Endothelial cell of umbilical vein (primary cell): Measurements from ENCODE around the gene TMTC4. TPM values are rescaled to one million over a fixed set of nuclear protein-coding genes. Genes with fewer than 3 reads are reported as not detected.

Experiments
- BruUV-seq: library from RNA; stranded (reverse); fragments of 400-500 nt; replicated peaks from 2 replicates; lab custom pipeline; 2021; lab: Mats Ljungman, UMichigan
- CTCF ChIA-PET: fragments of 300-600, 350-600 bp; sonication (Branson Sonifier 250); formaldehyde crosslinking; loops from one replicate; lab custom pipeline; 2021; ENCODE audit warnings: antibody characterized with exemption, inconsistent platforms; lab: Charles Lee
- POLR2A ChIA-PET: fragments of 300-600, 350-600 bp; sonication (Branson Sonifier 250); formaldehyde crosslinking; loops from one replicate; lab custom pipeline; 2021; ENCODE audit warnings: antibody characterized with exemption, inconsistent platforms; lab: Charles Lee
- DNase-seq: peaks from one replicate; pipeline ENCODE4 v3.0.0-alpha.2; 2011; ENCODE audit warnings: low read depth, low spot score
- FAIRE-seq: peaks from 2 replicates; lab custom pipeline; 2011; peaks lifted over from hg19 to GRCh38; lab: Jason Lieb, UNC
- H2AFZ ChIP-seq: 2 replicates; pipeline ENCODE4 v1.6.0; 2012; ENCODE audit warnings: low read depth, low read length, control low read depth, inconsistent platforms
- H3K27ac ChIP-seq: 2 replicates; pipeline ENCODE4 v1.5.1; 2011; ENCODE audit warnings: low read depth, mild to moderate bottlenecking, control low read depth, low read length, moderate library complexity; ENCODE audit not compliant: insufficient read depth
- H3K27me3 ChIP-seq, 2 experiments: 2 replicates each; pipeline versions ENCODE4 v1.6.0 to v1.6.1; 2011; ENCODE audit warnings: low read length in 2 of 2, mixed read lengths in 1 of 2; ENCODE audit not compliant: control insufficient read depth in 2 of 2, insufficient read depth in 2 of 2
- H3K36me3 ChIP-seq, 2 experiments: 2 replicates in 1 of 2; 3 replicates in 1 of 2; pipeline ENCODE4 v1.5.1; 2011; ENCODE audit warnings: low read length in 2 of 2, mild to moderate bottlenecking in 1 of 2, moderate library complexity in 1 of 2; ENCODE audit not compliant: control insufficient read depth in 2 of 2, insufficient read depth in 2 of 2; ENCODE audit errors: extremely low read depth in 1 of 2
- H3K4me1 ChIP-seq: 3 replicates; pipeline ENCODE4 v1.5.1; 2011; ENCODE audit warnings: mild to moderate bottlenecking, low read length; ENCODE audit not compliant: control insufficient read depth, insufficient read depth; ENCODE audit errors: extremely low read depth
- H3K4me2 ChIP-seq: 2 replicates; pipeline ENCODE4 v1.6.1; 2011; ENCODE audit warnings: low read length, control low read depth, mixed read lengths; ENCODE audit not compliant: insufficient read depth
- H3K4me3 ChIP-seq, 3 experiments: fragments of 200-600 bp in 1 of 3; sonication (generic), shearing (Covaris generic) in 1 of 3; replicated peaks in 1 of 3; 2 replicates each; pipeline ENCODE4 v1.5.1; 2011 to 2016; ENCODE audit warnings: control low read depth in 3 of 3, low read length in 3 of 3, mild to moderate bottlenecking in 2 of 3, inconsistent platforms in 1 of 3, low read depth in 1 of 3, moderate library complexity in 1 of 3; ENCODE audit not compliant: insufficient read depth in 1 of 3
- H3K79me2 ChIP-seq: 2 replicates; pipeline ENCODE4 v1.6.0; 2012; ENCODE audit warnings: low read length, inconsistent platforms; ENCODE audit not compliant: control insufficient read depth, insufficient read depth
- H3K9ac ChIP-seq: replicated peaks from 2 replicates; pipeline ENCODE3; 2011; ENCODE audit warnings: low read length, control low read depth; ENCODE audit not compliant: insufficient read depth; ENCODE audit errors: extremely low read depth
- H3K9me1 ChIP-seq: replicated peaks from 3 replicates; pipeline ENCODE4 v1.6.0; 2011; ENCODE audit warnings: mild to moderate bottlenecking, low read length; ENCODE audit not compliant: control insufficient read depth, insufficient read depth; ENCODE audit errors: extremely low read depth
- H3K9me3 ChIP-seq: replicated peaks from 2 replicates; pipeline ENCODE4 v1.5.1; 2012; ENCODE audit warnings: low read length, inconsistent platforms; ENCODE audit not compliant: control insufficient read depth, insufficient read depth
- H4K20me1 ChIP-seq: replicated peaks from 2 replicates; pipeline ENCODE3; 2011; ENCODE audit warnings: mild to moderate bottlenecking, low read length; ENCODE audit not compliant: control insufficient read depth, insufficient read depth; ENCODE audit errors: extremely low read depth
- EZH2 ChIP-seq: IDR thresholded peaks from 2 replicates; pipeline ENCODE4 v1.6.1; 2012; ENCODE audit warnings: borderline replicate concordance, low read depth, mild to moderate bottlenecking, moderate library complexity, low read length, inconsistent platforms; ENCODE audit not compliant: severe bottlenecking
- FOS ChIP-seq: IDR thresholded peaks from 2 replicates; pipeline ENCODE4 v1.6.1; 2011; ENCODE audit warnings: mild to moderate bottlenecking, low read length, moderate library complexity, borderline replicate concordance; ENCODE audit not compliant: insufficient read depth
- GATA2 ChIP-seq: IDR thresholded peaks from 2 replicates; pipeline ENCODE4 v1.7.0; 2011; ENCODE audit warnings: low read depth, mild to moderate bottlenecking, moderate library complexity, mixed read lengths, low read length; ENCODE audit not compliant: insufficient read length, insufficient read depth
- JUN ChIP-seq: IDR thresholded peaks from 2 replicates; pipeline ENCODE4 v1.6.1; 2011; ENCODE audit warnings: borderline replicate concordance, low read depth; ENCODE audit not compliant: insufficient read length, insufficient read depth
- MYC ChIP-seq: IDR thresholded peaks from one replicate; pipeline ENCODE4 v1.6.1; 2011; ENCODE audit warnings: mild to moderate bottlenecking, low read depth, low read length
- POLR2A ChIP-seq: IDR thresholded peaks from 2 replicates; pipeline ENCODE4 v1.6.1; 2012; ENCODE audit warnings: low read depth, mild to moderate bottlenecking, control low read depth, low read length
- POLR2AphosphoS5 ChIP-seq: IDR thresholded peaks from 2 replicates; pipeline ENCODE4 v1.6.1; 2012; ENCODE audit warnings: low read depth, mild to moderate bottlenecking, control low read depth, low read length, moderate library complexity; ENCODE audit not compliant: insufficient read depth
- dilution Hi-C: fragments of 300-500 bp; cut with MboI; formaldehyde crosslinking; loops from one replicate; pipeline ENCODE4 v1.15.0; 2019; ENCODE audit warnings: low sequenced_read_pairs; ENCODE audit not compliant: extremely low pct_ligation_motif_present
- intact Hi-C: fragments of 100-400 bp; cut with micrococcal nuclease; formaldehyde crosslinking; loops from one replicate; pipeline ENCODE4 v1.10.0; 2022
- polyA plus RNA-seq, 4 experiments: library from polyadenylated mRNA; depleted of rRNA in 3 of 4; stranded (reverse) in 3 of 4; unstranded in 1 of 4; fragments of >200 nt; gene quantifications; 2 replicates each; pipeline versions ENCODE4 v1.2.1 to v1.2.3, GENCODE V29; 2011 to 2012; ENCODE audit warnings: missing spikeins in 1 of 4
- total RNA-seq: library from RNA; stranded (reverse); gene quantifications from 2 replicates; pipeline ENCODE4 v1.2.3, GENCODE V29; 2021
- TF ChIP-seq, protein P1 (sequence below), 2 donors: IDR thresholded peaks; 1 replicate in 1 of 2; 2 replicates in 1 of 2; pipeline ENCODE4 v1.5.1; 2011; ENCODE audit warnings: low read length in 2 of 2, mild to moderate bottlenecking in 2 of 2, moderate library complexity in 2 of 2, control low read depth in 1 of 2, inconsistent platforms in 1 of 2, low read depth in 1 of 2; ENCODE audit not compliant: insufficient read depth in 1 of 2; ENCODE audit errors: extremely low read depth in 1 of 2
- TF ChIP-seq, protein P2 (sequence below): IDR thresholded peaks from 2 replicates; pipeline ENCODE4 v1.6.1; 2011; ENCODE audit not compliant: insufficient read depth, insufficient read length

The TMTC4 gene
- total and polyA plus RNA-seq, 2 donors (not counting 3 experiments of a cell fraction or from before 2014, with no cell fraction given): 24.6 to 31.9 TPM

DNA sequence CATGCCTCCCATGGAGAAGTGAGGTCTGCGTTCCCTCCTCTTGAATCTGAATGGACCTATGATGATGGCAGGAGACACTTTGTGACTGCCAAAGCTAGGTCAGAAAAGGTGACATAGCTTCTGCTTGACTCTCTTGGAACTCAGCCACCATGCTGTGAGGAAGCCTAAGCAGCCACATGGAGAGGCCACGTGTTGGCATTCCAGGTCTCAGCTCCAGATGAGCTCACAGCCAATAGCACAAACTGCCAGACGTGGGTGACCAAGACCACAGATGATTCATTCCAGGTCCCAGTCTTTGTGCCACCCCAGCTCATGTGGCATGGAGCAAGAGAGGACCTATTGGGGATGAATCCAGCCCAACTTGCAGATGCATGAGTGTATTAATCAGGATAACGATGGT lies 77.3 kb downstream of the TMTC4 start:
- DNase-seq: no peak
- Histone ChIP-seq H3K4me1 (peaks cover 7% of the 10 kb centered on the region), H2AFZ (no peak overlapping the region), H3K4me3 (no peak overlapping the region), H3K9ac (no peak overlapping the region), H3K27ac (no peak overlapping the region), H3K9me3 (no peaks in the 10 kb centered on the region), H3K79me2 (no peaks in the 10 kb centered on the region), H3K27me3 (no peaks in the 10 kb centered on the region), H3K4me2 (no peak overlapping the region), H3K9me1 (no peaks in the 10 kb centered on the region), H4K20me1 (no peaks in the 10 kb centered on the region), H3K36me3 (no peaks in the 10 kb centered on the region)
- TF ChIP-seq, protein P1, sequence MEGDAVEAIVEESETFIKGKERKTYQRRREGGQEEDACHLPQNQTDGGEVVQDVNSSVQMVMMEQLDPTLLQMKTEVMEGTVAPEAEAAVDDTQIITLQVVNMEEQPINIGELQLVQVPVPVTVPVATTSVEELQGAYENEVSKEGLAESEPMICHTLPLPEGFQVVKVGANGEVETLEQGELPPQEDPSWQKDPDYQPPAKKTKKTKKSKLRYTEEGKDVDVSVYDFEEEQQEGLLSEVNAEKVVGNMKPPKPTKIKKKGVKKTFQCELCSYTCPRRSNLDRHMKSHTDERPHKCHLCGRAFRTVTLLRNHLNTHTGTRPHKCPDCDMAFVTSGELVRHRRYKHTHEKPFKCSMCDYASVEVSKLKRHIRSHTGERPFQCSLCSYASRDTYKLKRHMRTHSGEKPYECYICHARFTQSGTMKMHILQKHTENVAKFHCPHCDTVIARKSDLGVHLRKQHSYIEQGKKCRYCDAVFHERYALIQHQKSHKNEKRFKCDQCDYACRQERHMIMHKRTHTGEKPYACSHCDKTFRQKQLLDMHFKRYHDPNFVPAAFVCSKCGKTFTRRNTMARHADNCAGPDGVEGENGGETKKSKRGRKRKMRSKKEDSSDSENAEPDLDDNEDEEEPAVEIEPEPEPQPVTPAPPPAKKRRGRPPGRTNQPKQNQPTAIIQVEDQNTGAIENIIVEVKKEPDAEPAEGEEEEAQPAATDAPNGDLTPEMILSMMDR (IDR thresholded peaks at IDR 0.05; ENCODE audit: extremely low read depth in 1 of 2, insufficient read depth in 1 of 2, low read depth in 1 of 2, low read length in 2 of 2): no peak
- TF ChIP-seq POLR2A (no peak), POLR2AphosphoS5 (no peak), JUN (no peak), FOS (no peak), EZH2 (no peak), MYC (no peak), GATA2 (no peak)
- TF ChIP-seq, protein P2, sequence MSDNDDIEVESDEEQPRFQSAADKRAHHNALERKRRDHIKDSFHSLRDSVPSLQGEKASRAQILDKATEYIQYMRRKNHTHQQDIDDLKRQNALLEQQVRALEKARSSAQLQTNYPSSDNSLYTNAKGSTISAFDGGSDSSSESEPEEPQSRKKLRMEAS: no peak
- dilution Hi-C loops (no loop called here), intact Hi-C loops (no loop called here)
- CTCF ChIA-PET: interaction anchor here (1.2 kb wide), 1 partner anchor 24 kb away, joined by 3 read pairs; no protein-coding TSS in a partner anchor
- FAIRE-seq: no peak
- POLR2A ChIA-PET: no interaction called here
- BruUV-seq: no TSS peak
